ENCODE measurements around the gene CRYGN.

CRYGN gene

GRCh38 chr7:151386301-151387160, 53.4 kb downstream of the CRYGN start:
- Mint-ChIP-seq H3K27ac (no peak overlapping the region), H3K36me3 (no peaks in the 10 kb centered on the region), H3K9me3 (no peaks in the 10 kb centered on the region), H3K4me1 (peaks cover 13% of the 10 kb centered on the region), H3K4me3 (no peak overlapping the region), H3K27me3 (peaks cover 24% of the 10 kb centered on the region)
- DNase-seq (ENCODE audit: low spot score in 2 of 2) (no peak), ATAC-seq (ENCODE audit: low read depth) (no peak)

GRCh38 chr7:151385626-151386300, 54.2 kb downstream of the CRYGN start:
- Mint-ChIP-seq H3K27ac (no peak overlapping the region), H3K36me3 (no peaks in the 10 kb centered on the region), H3K9me3 (no peaks in the 10 kb centered on the region), H3K27me3 (peaks cover 19% of the 10 kb centered on the region), H3K4me1 (peaks cover 17% of the 10 kb centered on the region), H3K4me3 (no peak overlapping the region)
- DNase-seq (ENCODE audit: low spot score in 2 of 2), result no peak
- ATAC-seq (ENCODE audit: low read depth), result no peak

GRCh38 chr7:151384776-151385625, 54.9 kb downstream of the CRYGN start:
- Mint-ChIP-seq H3K36me3 (no peaks in the 10 kb centered on the region), H3K27me3 (peaks cover 14% of the 10 kb centered on the region), H3K9me3 (no peaks in the 10 kb centered on the region), H3K27ac (no peak overlapping the region), H3K4me1 (peaks cover 14% of the 10 kb centered on the region), H3K4me3 (no peak overlapping the region)
- no peak for DNase-seq (ENCODE audit: low spot score in 2 of 2)
- ATAC-seq (ENCODE audit: low read depth), result no peak

GRCh38 chr7:151384352-151384697, 55.6 kb downstream of the CRYGN start:
- H3K9me3 Mint-ChIP-seq, result no peaks in the 10 kb centered on the region
- ATAC-seq (ENCODE audit: low read depth), result no peak
- H3K4me1 Mint-ChIP-seq, result peaks cover 11% of the 10 kb centered on the region
- H3K27ac Mint-ChIP-seq, result peak overlapping the region; percentile 70
- no peak for DNase-seq (ENCODE audit: low spot score in 2 of 2)
- H3K27me3 Mint-ChIP-seq, result peaks cover 8% of the 10 kb centered on the region
- H3K4me3 Mint-ChIP-seq, result no peak overlapping the region
- no peaks in the 10 kb centered on the region for H3K36me3 Mint-ChIP-seq

GRCh38 chr7:151383638-151384351, 56.1 kb downstream of the CRYGN start:
- ATAC-seq (ENCODE audit: low read depth) (no peak), DNase-seq (ENCODE audit: low spot score in 2 of 2) (no peak)
- Mint-ChIP-seq H3K36me3 (peaks cover 3% of the 10 kb centered on the region), H3K27ac (peak overlapping the region; percentile 70), H3K4me3 (no peak overlapping the region), H3K9me3 (no peaks in the 10 kb centered on the region), H3K4me1 (peaks cover 11% of the 10 kb centered on the region), H3K27me3 (peaks cover 8% of the 10 kb centered on the region)

GRCh38 chr7:151382079-151382885, 57.7 kb downstream of the CRYGN start:
- ATAC-seq (ENCODE audit: low read depth) (peak; percentile 52), DNase-seq (ENCODE audit: low spot score in 2 of 2) (peak; percentile 66 to 69)
- Mint-ChIP-seq H3K4me3 (peak overlapping the region; percentile 82), H3K27ac (peak overlapping the region; percentile 95), H3K36me3 (peaks cover 14% of the 10 kb centered on the region), H3K9me3 (no peaks in the 10 kb centered on the region), H3K27me3 (peaks cover 8% of the 10 kb centered on the region), H3K4me1 (peaks cover 11% of the 10 kb centered on the region)

- Mint-ChIP-seq H3K36me3 (peaks cover 14% of the 10 kb centered on the region), H3K9me3 (no peaks in the 10 kb centered on the region), H3K27me3 (peaks cover 6% of the 10 kb centered on the region), H3K4me1 (peaks cover 11% of the 10 kb centered on the region), H3K27ac (peak overlapping the region; percentile 95), H3K4me3 (peak overlapping the region; percentile 83)
- ATAC-seq (ENCODE audit: low read depth), result peak; percentile 79
- peak; percentile 72 to 75 for DNase-seq (ENCODE audit: low spot score in 2 of 2)
These were observed 58.4 kb downstream of the CRYGN start for GRCh38 chr7:151381348-151382078.

GRCh38 chr7:151381098-151381347, 58.9 kb downstream of the CRYGN start:
- ATAC-seq (ENCODE audit: low read depth), result peak; percentile 35
- Mint-ChIP-seq H3K4me1 (peaks cover 11% of the 10 kb centered on the region), H3K4me3 (peak overlapping the region; percentile 83), H3K27ac (peak overlapping the region; percentile 95), H3K27me3 (peaks cover 6% of the 10 kb centered on the region), H3K9me3 (no peaks in the 10 kb centered on the region), H3K36me3 (peaks cover 14% of the 10 kb centered on the region)
- DNase-seq (ENCODE audit: low spot score in 2 of 2), result peak in 1 of 2 donors; percentile 49

- no peak for ATAC-seq (ENCODE audit: low read depth)
- H3K36me3 Mint-ChIP-seq, result peaks cover 16% of the 10 kb centered on the region
- peak overlapping the region; percentile 83 for H3K4me3 Mint-ChIP-seq
- peak in 1 of 2 donors; percentile 18 for DNase-seq (ENCODE audit: low spot score in 2 of 2)
- peak overlapping the region; percentile 95 for H3K27ac Mint-ChIP-seq
- no peaks in the 10 kb centered on the region for H3K9me3 Mint-ChIP-seq
- H3K27me3 Mint-ChIP-seq, result peaks cover 6% of the 10 kb centered on the region
- H3K4me1 Mint-ChIP-seq, result peaks cover 11% of the 10 kb centered on the region
These were observed 59.5 kb downstream of the CRYGN start for GRCh38 chr7:151380199-151381097.

GRCh38 chr7:151379534-151380198, 60.3 kb downstream of the CRYGN start:
- Mint-ChIP-seq H3K4me1 (peaks cover 11% of the 10 kb centered on the region), H3K9me3 (no peaks in the 10 kb centered on the region), H3K4me3 (no peak overlapping the region), H3K27me3 (peaks cover 6% of the 10 kb centered on the region), H3K27ac (peak overlapping the region; percentile 43), H3K36me3 (peaks cover 22% of the 10 kb centered on the region)
- ATAC-seq (ENCODE audit: low read depth), result no peak
- peak in 1 of 2 donors; percentile 14 for DNase-seq (ENCODE audit: low spot score in 2 of 2)

- DNase-seq (ENCODE audit: low spot score in 2 of 2) (no peak), ATAC-seq (ENCODE audit: low read depth) (no peak)
- Mint-ChIP-seq H3K36me3 (peaks cover 24% of the 10 kb centered on the region), H3K4me1 (peaks cover 11% of the 10 kb centered on the region), H3K27me3 (peaks cover 6% of the 10 kb centered on the region), H3K4me3 (no peak overlapping the region), H3K27ac (peak overlapping the region; percentile 43), H3K9me3 (no peaks in the 10 kb centered on the region)
These were observed 60.8 kb downstream of the CRYGN start for GRCh38 chr7:151379193-151379520.
